GM12874 (cell line): ENCODE data around the gene RNASE7.

Experiments used
- CTCF ChIP-seq: IDR thresholded peaks from 2 replicates; pipeline ENCODE4 v1.5.1; 2011; ENCODE audit warnings: low read depth, mild to moderate bottlenecking, control low read depth, low read length, moderate library complexity; ENCODE audit not compliant: insufficient read depth

Gene RNASE7

GRCh38 chr14:21057803-21058675, 15.9 kb downstream of the RNASE7 start, which contains the start of gene RNASE8:
Gene RNASE8, plus strand, starts transcription at chr14:21057822. Its CDS starts 71 bp downstream, at chr14:21057893.
- no peak for TF ChIP-seq CTCF

GRCh38 chr14:21058903-21059302, 16.7 kb downstream of the RNASE7 start:
- no peak for TF ChIP-seq CTCF

- TF ChIP-seq CTCF: no peak
Observed at GRCh38 chr14:21059842-21060613, 17.9 kb downstream of the RNASE7 start.

GRCh38 chr14:21060614-21061346, 18.6 kb downstream of the RNASE7 start:
- no peak for TF ChIP-seq CTCF

GRCh38 chr14:21061347-21061668, 19.1 kb downstream of the RNASE7 start:
- no peak for TF ChIP-seq CTCF

- TF ChIP-seq CTCF: no peak
Observed at GRCh38 chr14:21063479-21063878, 21.3 kb downstream of the RNASE7 start.
